Measurements from ENCODE around the gene BHLHE40. TPM values are rescaled to one million over a fixed set of nuclear protein-coding genes. Genes with fewer than 3 reads are reported as not detected.
"Not testable (repeated sequence)": the region's sequence is repeated elsewhere in the genome, so short reads cannot be mapped to it uniquely, and the experiment has no call there.

Gene BHLHE40
- total and polyA plus RNA-seq, 2 donors: 21.9 to 30.1 TPM

DNA sequence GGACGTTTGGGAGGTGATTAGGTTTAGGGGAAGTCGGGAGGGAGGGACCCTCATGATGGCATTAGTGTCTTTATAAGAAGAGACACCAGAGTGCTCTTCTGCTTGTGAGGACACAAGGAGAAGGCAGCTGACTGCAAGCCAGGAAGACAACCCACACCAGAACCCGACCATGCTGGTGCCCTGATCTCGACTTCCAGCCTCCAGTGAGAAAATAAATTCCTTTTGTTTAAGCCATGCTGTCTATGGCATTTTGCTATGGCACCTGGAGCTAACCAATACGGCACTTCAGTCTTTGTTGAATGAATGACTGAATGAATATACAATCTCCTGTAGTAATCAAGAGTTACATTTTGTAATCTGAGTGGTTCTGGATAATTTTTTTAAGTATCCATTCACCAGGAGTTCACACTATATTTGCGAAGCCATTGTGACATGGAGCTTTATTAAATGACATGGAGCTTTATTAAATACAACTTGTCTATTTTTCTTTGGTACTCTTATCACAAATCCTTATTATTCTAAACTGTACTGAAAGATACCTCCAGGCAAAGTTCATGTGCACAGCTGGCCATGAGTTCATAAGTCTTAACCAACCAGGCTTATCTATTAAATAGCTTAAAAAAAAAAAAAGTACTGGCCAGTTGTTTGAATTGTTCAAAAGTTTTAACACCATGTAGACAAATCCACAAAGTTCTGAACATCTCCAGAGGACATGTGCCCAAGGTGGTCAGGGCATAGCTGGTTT lies 24.8 kb upstream of the BHLHE40 start:
- DNase-seq (ENCODE audit: low read depth in 6 of 9, low spot score in 9 of 9): no peak

DNA sequence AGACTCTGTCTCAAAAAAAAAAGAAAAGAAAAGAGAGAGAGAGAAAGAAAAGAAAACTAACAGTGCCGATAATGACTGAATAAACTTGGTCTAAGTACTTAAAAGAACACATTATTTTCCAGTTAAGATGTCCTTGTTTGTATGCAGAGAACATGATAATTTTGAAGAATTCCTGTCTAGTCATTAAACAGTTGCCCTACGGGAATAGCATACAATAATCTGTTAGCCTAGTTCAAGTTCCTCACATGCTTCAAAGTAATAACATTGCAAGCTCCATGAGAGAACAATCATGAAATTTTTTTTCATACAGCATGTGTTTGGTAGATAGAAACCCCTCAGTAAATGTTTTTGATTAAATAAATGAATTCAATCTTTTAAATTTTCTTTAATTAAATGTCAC lies 23.1 kb upstream of the BHLHE40 start:
- no peaks in the 10 kb centered on the region for H3K4me1 ChIP-seq (ENCODE audit: control insufficient read depth in 2 of 2, insufficient read depth in 2 of 2, low read length in 2 of 2)
- no peak overlapping the region for H3K27ac ChIP-seq (ENCODE audit: low read depth in 1 of 2, low read length in 1 of 2)
- H3K9me3 ChIP-seq (ENCODE audit: control insufficient read depth in 2 of 2, insufficient read depth in 1 of 2, low read length in 1 of 2): peaks cover 0 to 4% of the 10 kb centered on the region in 2 donors
- no peak overlapping the region for H3K4me3 ChIP-seq (ENCODE audit: low read length in 2 of 2)
- no peaks in the 10 kb centered on the region for H3K27me3 ChIP-seq (ENCODE audit: control insufficient read depth in 2 of 2, insufficient read depth in 1 of 2, low read length in 1 of 2)
- WGBS: 98% methylated on average over 2 of the region's 2 CpGs
- DNase-seq (ENCODE audit: low read depth in 6 of 9, low spot score in 9 of 9): no peak
- H3K36me3 ChIP-seq (ENCODE audit: control insufficient read depth in 2 of 2, insufficient read depth in 2 of 2, low read length in 1 of 2): no peaks in the 10 kb centered on the region

More for the DNA sequence above, 24.8 kb upstream of the BHLHE40 start:
- Histone ChIP-seq H3K9me3 (ENCODE audit: control insufficient read depth in 2 of 2, insufficient read depth in 1 of 2, low read length in 1 of 2) (peaks cover 0 to 4% of the 10 kb centered on the region in 2 donors), H3K27ac (ENCODE audit: low read depth in 1 of 2, low read length in 1 of 2) (no peak overlapping the region), H3K4me1 (ENCODE audit: control insufficient read depth in 2 of 2, insufficient read depth in 2 of 2, low read length in 2 of 2) (no peaks in the 10 kb centered on the region), H3K4me3 (ENCODE audit: low read length in 2 of 2) (no peak overlapping the region), H3K27me3 (ENCODE audit: control insufficient read depth in 2 of 2, insufficient read depth in 1 of 2, low read length in 1 of 2) (no peaks in the 10 kb centered on the region), H3K36me3 (ENCODE audit: control insufficient read depth in 2 of 2, insufficient read depth in 2 of 2, low read length in 1 of 2) (no peaks in the 10 kb centered on the region)
- WGBS: 96% methylated on average over 6 of the region's 6 CpGs

DNA sequence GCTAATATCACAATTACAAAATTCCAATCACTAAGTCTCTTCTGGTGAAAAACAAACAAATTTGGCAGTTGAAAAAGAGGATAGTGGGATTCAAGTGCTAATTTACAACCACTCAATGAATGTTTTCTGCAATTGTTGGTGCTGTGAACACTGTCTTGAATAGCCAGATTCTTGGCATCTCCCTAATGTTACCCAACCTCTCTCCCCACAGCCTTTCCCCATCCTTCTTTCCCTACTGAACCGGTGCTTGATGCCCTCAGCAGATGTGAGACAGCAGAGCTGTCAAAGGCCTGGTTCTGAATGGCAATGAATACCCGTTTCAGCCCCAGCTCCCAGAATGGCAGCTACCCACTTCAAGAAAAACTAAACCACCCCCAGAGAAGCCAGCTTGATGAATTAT lies 22.5 kb upstream of the BHLHE40 start:
- 88% methylated on average over 2 of the region's 2 CpGs for WGBS

DNA sequence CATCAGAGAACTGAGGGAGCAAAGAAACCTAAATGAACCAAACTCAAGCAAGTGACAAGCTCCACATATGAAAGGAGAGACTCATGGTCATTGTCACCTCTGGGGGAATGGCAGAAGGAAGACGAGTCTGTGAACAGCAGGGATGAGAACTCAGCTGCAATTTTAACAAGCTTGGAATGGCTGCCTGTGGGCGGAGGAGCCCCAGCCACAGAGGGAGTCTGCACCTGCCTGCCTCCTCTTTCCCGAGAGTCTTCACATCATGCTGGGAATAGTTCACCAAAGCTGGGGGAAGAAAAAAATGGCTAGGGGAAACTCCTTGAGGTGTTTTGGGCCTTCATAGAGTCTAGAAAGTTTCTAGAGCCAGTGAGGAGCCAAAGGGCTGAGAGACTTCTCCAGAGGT lies 21.3 kb upstream of the BHLHE40 start:
- Histone ChIP-seq H3K9me3 (ENCODE audit: control insufficient read depth in 2 of 2, insufficient read depth in 1 of 2, low read length in 1 of 2) (peaks cover 0 to 4% of the 10 kb centered on the region in 2 donors), H3K27ac (ENCODE audit: low read depth in 1 of 2, low read length in 1 of 2) (no peak overlapping the region), H3K27me3 (ENCODE audit: control insufficient read depth in 2 of 2, insufficient read depth in 1 of 2, low read length in 1 of 2) (no peaks in the 10 kb centered on the region), H3K36me3 (ENCODE audit: control insufficient read depth in 2 of 2, insufficient read depth in 2 of 2, low read length in 1 of 2) (no peaks in the 10 kb centered on the region), H3K4me1 (ENCODE audit: control insufficient read depth in 2 of 2, insufficient read depth in 2 of 2, low read length in 2 of 2) (no peaks in the 10 kb centered on the region), H3K4me3 (ENCODE audit: low read length in 2 of 2) (no peak overlapping the region)
- no peak for DNase-seq (ENCODE audit: low read depth in 6 of 9, low spot score in 9 of 9)
- WGBS: 97% methylated on average over 3 of the region's 3 CpGs

More for the DNA sequence above, 22.5 kb upstream of the BHLHE40 start:
- Histone ChIP-seq H3K4me3 (ENCODE audit: low read length in 2 of 2) (no peak overlapping the region), H3K27ac (ENCODE audit: low read depth in 1 of 2, low read length in 1 of 2) (no peak overlapping the region), H3K4me1 (ENCODE audit: control insufficient read depth in 2 of 2, insufficient read depth in 2 of 2, low read length in 2 of 2) (no peaks in the 10 kb centered on the region), H3K9me3 (ENCODE audit: control insufficient read depth in 2 of 2, insufficient read depth in 1 of 2, low read length in 1 of 2) (peaks cover 0 to 4% of the 10 kb centered on the region in 2 donors), H3K27me3 (ENCODE audit: control insufficient read depth in 2 of 2, insufficient read depth in 1 of 2, low read length in 1 of 2) (no peaks in the 10 kb centered on the region), H3K36me3 (ENCODE audit: control insufficient read depth in 2 of 2, insufficient read depth in 2 of 2, low read length in 1 of 2) (no peaks in the 10 kb centered on the region)
- no peak for DNase-seq (ENCODE audit: low read depth in 6 of 9, low spot score in 9 of 9)

DNA sequence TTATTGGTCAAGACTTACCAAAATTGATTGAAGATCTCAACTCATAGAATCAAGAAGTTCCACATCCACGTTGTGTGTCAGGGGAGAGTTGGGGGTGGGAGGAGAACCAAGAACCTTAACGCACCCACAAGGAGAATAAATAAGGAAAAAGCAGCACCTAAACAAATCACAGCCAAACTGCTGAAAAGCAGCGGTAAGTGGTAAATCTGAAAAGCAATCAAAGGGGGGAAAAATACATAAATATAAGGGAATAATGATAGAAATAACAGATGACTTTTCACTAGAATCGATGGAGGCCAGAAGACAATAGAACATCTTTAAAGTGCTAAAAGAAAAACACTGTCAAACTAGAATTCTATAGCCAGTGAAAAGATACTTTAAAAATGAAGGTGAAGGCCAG lies 20.1 kb upstream of the BHLHE40 start:
- 72% methylated on average over 4 of the region's 4 CpGs for WGBS
- H3K4me1 ChIP-seq (ENCODE audit: control insufficient read depth in 2 of 2, insufficient read depth in 2 of 2, low read length in 2 of 2): no peaks in the 10 kb centered on the region
- H3K27ac ChIP-seq (ENCODE audit: low read depth in 1 of 2, low read length in 1 of 2): no peak overlapping the region
- no peak overlapping the region for H3K4me3 ChIP-seq (ENCODE audit: low read length in 2 of 2)
- H3K9me3 ChIP-seq (ENCODE audit: control insufficient read depth in 2 of 2, insufficient read depth in 1 of 2, low read length in 1 of 2): peaks cover 0 to 4% of the 10 kb centered on the region in 2 donors
- H3K27me3 ChIP-seq (ENCODE audit: control insufficient read depth in 2 of 2, insufficient read depth in 1 of 2, low read length in 1 of 2): no peaks in the 10 kb centered on the region
- DNase-seq (ENCODE audit: low read depth in 6 of 9, low spot score in 9 of 9): no peak
- no peaks in the 10 kb centered on the region for H3K36me3 ChIP-seq (ENCODE audit: control insufficient read depth in 2 of 2, insufficient read depth in 2 of 2, low read length in 1 of 2)

DNA sequence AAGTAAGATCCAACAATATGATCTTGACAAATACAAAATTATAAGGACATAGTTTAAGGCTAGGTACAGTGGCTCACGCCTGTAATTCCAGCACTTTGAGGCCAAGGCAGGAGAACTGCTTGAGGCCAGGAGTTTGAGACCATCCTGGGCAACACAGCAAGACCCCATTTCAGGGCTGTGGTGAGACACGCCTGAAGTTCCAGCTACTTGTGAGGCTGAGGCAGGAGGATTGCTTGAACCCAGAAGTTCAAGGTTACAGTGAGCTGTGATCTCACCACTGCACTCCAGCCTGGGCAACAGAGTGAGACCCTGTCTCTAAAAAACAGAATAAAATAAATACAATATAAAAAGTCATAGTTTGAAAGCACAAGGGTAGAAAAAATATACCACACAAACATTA lies 17.4 kb upstream of the BHLHE40 start:
- 100% methylated on average over 2 of the region's 2 CpGs for WGBS
- not testable (repeated sequence) for H3K27ac ChIP-seq (ENCODE audit: low read depth in 1 of 2, low read length in 1 of 2); H3K27me3 ChIP-seq (ENCODE audit: control insufficient read depth in 2 of 2, insufficient read depth in 1 of 2, low read length in 1 of 2); DNase-seq (ENCODE audit: low read depth in 6 of 9, low spot score in 9 of 9); H3K36me3 ChIP-seq (ENCODE audit: control insufficient read depth in 2 of 2, insufficient read depth in 2 of 2, low read length in 1 of 2); H3K9me3 ChIP-seq (ENCODE audit: control insufficient read depth in 2 of 2, insufficient read depth in 1 of 2, low read length in 1 of 2); H3K4me3 ChIP-seq (ENCODE audit: low read length in 2 of 2); H3K4me1 ChIP-seq (ENCODE audit: control insufficient read depth in 2 of 2, insufficient read depth in 2 of 2, low read length in 2 of 2)

DNA sequence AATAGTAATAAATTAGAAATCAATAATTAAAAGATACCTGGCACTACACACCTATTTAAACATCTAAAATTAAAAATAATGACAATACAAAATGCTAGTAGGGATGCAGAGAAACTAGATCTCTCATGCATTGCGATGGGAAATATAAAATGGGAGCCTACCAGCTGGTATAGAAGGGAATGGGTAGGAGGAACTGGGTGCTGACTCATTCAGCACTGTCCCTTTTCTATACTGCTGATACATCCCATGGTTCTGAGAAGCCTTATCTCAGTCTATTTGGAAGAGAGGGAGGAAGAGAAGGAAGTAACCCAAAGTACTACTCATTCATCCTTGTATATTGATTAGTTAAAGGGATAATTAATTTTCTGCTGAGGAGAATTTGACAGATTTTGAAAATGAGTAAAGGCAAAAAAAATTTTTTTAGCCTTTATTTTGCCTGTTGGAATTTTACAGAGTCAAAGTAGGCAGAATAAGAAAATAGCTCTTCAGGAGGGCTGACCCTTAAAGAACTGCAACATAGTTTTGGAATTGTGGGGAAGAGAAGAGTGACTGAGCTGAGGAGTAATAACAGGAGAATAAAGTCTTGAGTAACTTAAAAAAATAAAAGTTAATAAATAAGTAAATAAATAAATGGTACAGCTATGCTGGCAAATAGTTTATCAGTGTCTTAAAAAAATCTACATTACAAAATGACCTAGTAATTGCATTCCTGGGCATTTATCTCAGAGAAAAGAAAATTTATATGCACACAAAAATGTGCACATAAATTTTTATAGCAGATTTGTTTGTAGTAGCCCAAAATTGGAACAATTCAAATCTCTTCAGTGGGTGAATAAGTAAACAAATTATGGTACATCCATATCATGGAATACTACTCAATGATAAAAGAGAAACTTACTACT lies 15.3 kb upstream of the BHLHE40 start:
- Histone ChIP-seq H3K4me3 (ENCODE audit: low read length in 2 of 2) (no peak overlapping the region), H3K36me3 (ENCODE audit: control insufficient read depth in 2 of 2, insufficient read depth in 2 of 2, low read length in 1 of 2) (no peaks in the 10 kb centered on the region), H3K9me3 (ENCODE audit: control insufficient read depth in 2 of 2, insufficient read depth in 1 of 2, low read length in 1 of 2) (no peaks in the 10 kb centered on the region), H3K4me1 (ENCODE audit: control insufficient read depth in 2 of 2, insufficient read depth in 2 of 2, low read length in 2 of 2) (peaks cover 0 to 2% of the 10 kb centered on the region in 2 donors), H3K27ac (ENCODE audit: low read depth in 1 of 2, low read length in 1 of 2) (no peak overlapping the region), H3K27me3 (ENCODE audit: control insufficient read depth in 2 of 2, insufficient read depth in 1 of 2, low read length in 1 of 2) (no peaks in the 10 kb centered on the region)
- no peak for DNase-seq (ENCODE audit: low read depth in 6 of 9, low spot score in 9 of 9)
- 97% methylated on average over 1 of the region's 1 CpG for whole genome bisulfite sequencing

DNA sequence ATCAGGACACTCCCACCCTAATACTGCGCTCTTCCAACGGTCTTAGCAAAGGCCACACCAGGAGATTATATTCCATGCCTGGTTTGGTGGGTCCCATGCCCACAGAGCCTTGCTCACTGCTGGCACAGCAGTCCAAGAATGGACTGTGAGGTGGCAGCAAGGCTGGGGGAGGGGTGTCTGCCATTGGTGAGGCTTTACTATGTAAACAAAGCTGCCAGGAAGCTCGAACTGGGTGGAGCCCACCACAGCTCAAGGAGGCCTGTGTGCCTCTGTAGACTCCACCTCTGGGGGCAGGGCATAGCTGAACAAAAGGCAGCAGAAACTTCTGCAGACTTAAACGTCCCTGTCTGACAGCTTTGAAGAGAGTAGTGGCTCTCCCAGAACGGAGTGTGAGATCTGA lies 13.2 kb upstream of the BHLHE40 start:
- not testable (repeated sequence) for H3K36me3 ChIP-seq (ENCODE audit: control insufficient read depth in 2 of 2, insufficient read depth in 2 of 2, low read length in 1 of 2); H3K4me1 ChIP-seq (ENCODE audit: control insufficient read depth in 2 of 2, insufficient read depth in 2 of 2, low read length in 2 of 2); H3K27ac ChIP-seq (ENCODE audit: low read depth in 1 of 2, low read length in 1 of 2); H3K9me3 ChIP-seq (ENCODE audit: control insufficient read depth in 2 of 2, insufficient read depth in 1 of 2, low read length in 1 of 2); H3K4me3 ChIP-seq (ENCODE audit: low read length in 2 of 2); DNase-seq (ENCODE audit: low read depth in 6 of 9, low spot score in 9 of 9); H3K27me3 ChIP-seq (ENCODE audit: control insufficient read depth in 2 of 2, insufficient read depth in 1 of 2, low read length in 1 of 2)
- 71% methylated on average over 5 of the region's 5 CpGs for WGBS

DNA sequence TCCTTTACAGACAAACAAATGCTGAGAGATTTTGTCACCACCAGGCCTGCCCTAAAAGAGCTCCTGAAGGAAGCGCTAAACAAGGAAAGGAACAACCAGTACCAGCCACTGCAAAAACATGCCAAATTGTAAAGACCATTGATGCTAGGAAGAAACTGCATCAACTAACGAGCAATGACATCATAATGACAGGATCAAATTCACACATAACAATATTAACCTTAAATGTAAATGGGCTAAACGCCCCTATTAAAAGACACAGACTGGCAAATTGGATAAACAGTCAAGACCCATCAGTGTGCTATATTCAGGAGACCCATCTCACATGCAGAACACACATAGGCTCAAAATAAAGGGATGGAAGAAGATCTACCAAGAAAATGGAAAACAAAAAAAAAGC lies 11.6 kb upstream of the BHLHE40 start:
- DNase-seq (ENCODE audit: low read depth in 6 of 9, low spot score in 9 of 9); H3K27me3 ChIP-seq (ENCODE audit: control insufficient read depth in 2 of 2, insufficient read depth in 1 of 2, low read length in 1 of 2); H3K4me1 ChIP-seq (ENCODE audit: control insufficient read depth in 2 of 2, insufficient read depth in 2 of 2, low read length in 2 of 2); H3K9me3 ChIP-seq (ENCODE audit: control insufficient read depth in 2 of 2, insufficient read depth in 1 of 2, low read length in 1 of 2); H3K27ac ChIP-seq (ENCODE audit: low read depth in 1 of 2, low read length in 1 of 2); H3K36me3 ChIP-seq (ENCODE audit: control insufficient read depth in 2 of 2, insufficient read depth in 2 of 2, low read length in 1 of 2); H3K4me3 ChIP-seq (ENCODE audit: low read length in 2 of 2): not testable (repeated sequence)
- WGBS: 89% methylated on average over 3 of the region's 3 CpGs
